Smooth muscle cell (in vitro differentiated cells): ENCODE data around the gene FRYL. TPM values are rescaled to one million over a fixed set of nuclear protein-coding genes. Genes with fewer than 3 reads are reported as not detected.
"Not testable (repeated sequence)": the region's sequence is repeated elsewhere in the genome, so short reads cannot be mapped to it uniquely, and the experiment has no call there.

Source experiments
- DNase-seq: peaks from one replicate; lab custom pipeline; 2025; ENCODE audit not compliant: unreplicated experiment; lab: John Stamatoyannopoulos, UW
- H2AFZ ChIP-seq: fragments of 200-600 bp; sonication (generic); 2 replicates; pipeline ENCODE4 v1.6.0; 2016; ENCODE audit warnings: antibody characterized with exemption, low read depth, mild to moderate bottlenecking
- H3F3A ChIP-seq: fragments of 200-600 bp; sonication (generic); 2 replicates; pipeline ENCODE4 v1.6.0; 2017; ENCODE audit warnings: antibody characterized with exemption, low read depth
- H3K27ac ChIP-seq: fragments of 200-600 bp; sonication (generic); 2 replicates; pipeline ENCODE4 v1.5.1; 2016; ENCODE audit warnings: low read depth, mild to moderate bottlenecking
- H3K27me3 ChIP-seq: fragments of 200-600 bp; sonication (generic); 2 replicates; pipeline ENCODE4 v1.6.1; 2016; ENCODE audit warnings: low read depth, mild to moderate bottlenecking
- H3K36me3 ChIP-seq: fragments of 200-600 bp; sonication (generic); 2 replicates; pipeline ENCODE4 v1.5.1; 2016; ENCODE audit warnings: low read depth
- H3K4me1 ChIP-seq: fragments of 200-600 bp; sonication (generic); 2 replicates; pipeline ENCODE4 v1.5.1; 2016; ENCODE audit warnings: low read depth
- H3K4me2 ChIP-seq: fragments of 200-600 bp; sonication (generic); 2 replicates; pipeline ENCODE4 v1.6.0; 2016; ENCODE audit warnings: mild to moderate bottlenecking
- H3K4me3 ChIP-seq: fragments of 200-600 bp; sonication (generic); 2 replicates; pipeline ENCODE4 v1.5.1; 2016; ENCODE audit warnings: mild to moderate bottlenecking
- H3K79me2 ChIP-seq: fragments of 200-600 bp; sonication (generic); 2 replicates; pipeline ENCODE4 v1.6.0; 2016; ENCODE audit warnings: low read depth, mild to moderate bottlenecking
- H3K9ac ChIP-seq: fragments of 200-600 bp; sonication (generic); 2 replicates; pipeline ENCODE4 v1.6.0; 2016; ENCODE audit warnings: low read depth
- H3K9me3 ChIP-seq: fragments of 200-600 bp; sonication (generic); replicated peaks from 2 replicates; pipeline ENCODE4 v1.5.1; 2016; ENCODE audit warnings: low read depth
- H4K20me1 ChIP-seq: fragments of 200-600 bp; sonication (generic); 2 replicates; pipeline ENCODE4 v1.6.0; 2016; ENCODE audit warnings: low read depth
- CTCF ChIP-seq: fragments of 200-600 bp; sonication (generic); IDR thresholded peaks from 2 replicates; pipeline ENCODE4 v1.5.1; 2017; ENCODE audit warnings: borderline replicate concordance, mild to moderate bottlenecking, antibody characterized with exemption; ENCODE audit not compliant: insufficient read depth, poor library complexity, severe bottlenecking
- WGBS: methylation state at CpG from one replicate; pipeline ENCODE4 v1.1.7; 2016; ENCODE audit warnings: low lambda C conversion rate; 5-methylcytosine and 5-hydroxymethylcytosine counted together
- polyA plus RNA-seq: library from polyadenylated mRNA; unstranded; fragments of >200 nt; fragmentation: Nextera tagmentation; extraction: Ambion mirVana; gene quantifications from 2 replicates; pipeline ENCODE4 v1.2.1, GENCODE V29; 2016
- total RNA-seq: library from RNA; depleted of rRNA; stranded (reverse); fragments of >200 nt; gene quantifications from 2 replicates; pipeline ENCODE4 v1.2.3, GENCODE V29; 2014

Gene FRYL
- total and polyA plus RNA-seq, 2 experiments from 2014 or later: 14.9 to 56.6 TPM

DNA sequence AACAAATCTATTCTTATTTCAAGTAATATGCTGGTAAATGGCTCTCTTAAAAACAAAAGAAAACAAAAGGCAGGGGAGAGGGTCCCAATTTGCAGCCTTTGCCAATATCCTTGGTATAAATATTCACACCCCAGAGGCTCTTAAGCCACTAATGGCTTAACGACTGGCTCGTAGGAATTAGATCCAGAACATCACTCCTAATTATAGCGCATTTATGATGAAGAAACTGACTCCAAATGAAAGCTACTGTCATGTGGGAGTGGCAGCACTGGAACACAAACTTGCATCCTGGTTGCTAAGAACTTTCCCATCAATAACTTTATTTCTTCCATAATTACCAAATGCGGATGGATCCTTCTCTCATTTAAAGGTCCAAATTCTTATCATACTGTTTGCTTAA lies 138.7 kb downstream of the FRYL start:
- TF ChIP-seq CTCF: no peak
- H3K27ac ChIP-seq: no peak overlapping the region
- H2AFZ ChIP-seq: no peak overlapping the region
- H4K20me1 ChIP-seq: peaks cover 71% of the 10 kb centered on the region
- H3K9ac ChIP-seq: no peak overlapping the region
- no peaks in the 10 kb centered on the region for H3K9me3 ChIP-seq
- WGBS: 81% methylated on average over 4 of the region's 4 CpGs
- peaks cover 37% of the 10 kb centered on the region for H3K79me2 ChIP-seq
- H3K4me2 ChIP-seq: no peak overlapping the region
- no peaks in the 10 kb centered on the region for H3K4me1 ChIP-seq
- no peak for DNase-seq
- no peaks in the 10 kb centered on the region for H3K36me3 ChIP-seq
- H3F3A ChIP-seq: no peaks in the 10 kb centered on the region
- no peaks in the 10 kb centered on the region for H3K27me3 ChIP-seq
- no peak overlapping the region for H3K4me3 ChIP-seq

DNA sequence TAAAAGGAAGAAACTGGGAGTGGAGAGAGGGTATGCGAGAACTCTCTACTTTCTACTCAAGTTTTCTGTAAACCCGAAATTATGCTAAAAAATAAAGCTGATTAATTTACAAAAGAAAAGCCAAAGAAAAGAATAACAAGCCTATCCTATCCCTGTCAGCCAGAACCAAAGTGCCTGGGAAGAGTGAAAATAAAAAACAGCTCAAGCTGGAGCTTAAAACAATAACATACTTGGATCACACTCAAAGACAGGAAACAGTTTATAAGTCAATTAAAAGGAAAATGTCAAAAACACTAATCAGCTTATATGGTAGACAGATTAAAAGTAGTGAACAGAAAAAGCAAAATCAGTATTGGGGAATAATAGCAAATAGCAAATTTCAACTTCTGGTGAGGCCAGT lies 139.4 kb downstream of the FRYL start:
- TF ChIP-seq CTCF: no peak
- Histone ChIP-seq H2AFZ (no peak overlapping the region), H3K9me3 (no peaks in the 10 kb centered on the region), H3K79me2 (peaks cover 42% of the 10 kb centered on the region), H3K27ac (no peak overlapping the region), H3K4me2 (no peak overlapping the region), H3F3A (no peaks in the 10 kb centered on the region), H3K9ac (no peak overlapping the region), H3K36me3 (no peaks in the 10 kb centered on the region), H4K20me1 (peaks cover 64% of the 10 kb centered on the region), H3K27me3 (no peaks in the 10 kb centered on the region), H3K4me1 (no peaks in the 10 kb centered on the region), H3K4me3 (no peak overlapping the region)
- 88% methylated on average over 2 of the region's 2 CpGs for WGBS
- DNase-seq: no peak

DNA sequence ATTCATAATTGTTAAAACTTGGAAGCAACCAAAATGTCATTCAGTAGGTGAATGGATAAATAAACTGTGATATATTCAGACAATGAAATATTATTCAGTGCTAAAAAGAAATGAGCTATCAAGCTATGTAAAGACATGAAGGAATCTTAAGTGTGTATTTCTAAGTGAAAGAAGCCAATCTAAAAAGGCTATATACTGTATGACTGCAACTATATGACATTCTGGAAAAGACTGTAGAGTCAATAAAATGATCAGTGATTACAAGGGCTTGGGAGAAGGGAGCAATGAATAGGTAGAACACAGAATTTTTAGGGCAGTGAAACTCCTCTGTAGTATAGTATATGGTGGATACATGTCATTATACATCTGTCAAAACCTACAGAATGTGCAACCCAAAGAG lies 139.9 kb downstream of the FRYL start:
- Histone ChIP-seq H3F3A (no peaks in the 10 kb centered on the region), H3K79me2 (peaks cover 42% of the 10 kb centered on the region), H2AFZ (no peak overlapping the region), H3K9me3 (no peaks in the 10 kb centered on the region), H3K4me2 (no peak overlapping the region), H3K27ac (no peak overlapping the region), H4K20me1 (peaks cover 59% of the 10 kb centered on the region), H3K4me1 (no peaks in the 10 kb centered on the region), H3K4me3 (no peak overlapping the region), H3K27me3 (no peaks in the 10 kb centered on the region), H3K9ac (no peak overlapping the region), H3K36me3 (no peaks in the 10 kb centered on the region)
- no peak for TF ChIP-seq CTCF
- no peak for DNase-seq

GRCh38 chr4:48639807-48640206 lies 140.3 kb downstream of the FRYL start:
- Histone ChIP-seq H3K27me3 (no peaks in the 10 kb centered on the region), H3K36me3 (no peaks in the 10 kb centered on the region), H4K20me1 (peaks cover 60% of the 10 kb centered on the region), H3F3A (no peaks in the 10 kb centered on the region), H3K9me3 (no peaks in the 10 kb centered on the region), H3K4me2 (no peak overlapping the region), H3K9ac (no peak overlapping the region), H2AFZ (no peak overlapping the region), H3K4me1 (peaks cover under 1% of the 10 kb centered on the region), H3K79me2 (peaks cover 46% of the 10 kb centered on the region), H3K27ac (no peak overlapping the region), H3K4me3 (no peak overlapping the region)
- TF ChIP-seq CTCF: no peak
- no peak for DNase-seq
- WGBS: 87% methylated on average over 3 of the region's 3 CpGs

- not testable (repeated sequence) for H3K27ac ChIP-seq, H3K4me3 ChIP-seq, H2AFZ ChIP-seq, H3K9me3 ChIP-seq, H3K9ac ChIP-seq, H3K4me2 ChIP-seq, H3F3A ChIP-seq, H3K4me1 ChIP-seq, H3K27me3 ChIP-seq, H3K36me3 ChIP-seq, DNase-seq
- Histone ChIP-seq H4K20me1 (peaks cover 54% of the 10 kb centered on the region), H3K79me2 (peaks cover 41% of the 10 kb centered on the region)
- 99% methylated on average over 5 of the region's 5 CpGs for WGBS
Measured at GRCh38 chr4:48638586-48638985, 141.5 kb downstream of the FRYL start.
